ENCODE measurements around the gene TRPM2. TPM values are rescaled to one million over a fixed set of nuclear protein-coding genes. Genes with fewer than 3 reads are reported as not detected.

Gene TRPM2
- total RNA-seq, 1 donor from 2014 or later = 0.52 TPM

- H3K4me3 ChIP-seq (ENCODE audit: low read depth, low read length) = no peak overlapping the region
- no peak for TF ChIP-seq CTCF (conservative IDR thresholded peaks at IDR 0.05; ENCODE audit: low read depth, low read length)
- no peak for DNase-seq (ENCODE audit: low read depth)
Measured at GRCh38 chr21:44365251-44365966, 12.0 kb downstream of the TRPM2 start.

DNA sequence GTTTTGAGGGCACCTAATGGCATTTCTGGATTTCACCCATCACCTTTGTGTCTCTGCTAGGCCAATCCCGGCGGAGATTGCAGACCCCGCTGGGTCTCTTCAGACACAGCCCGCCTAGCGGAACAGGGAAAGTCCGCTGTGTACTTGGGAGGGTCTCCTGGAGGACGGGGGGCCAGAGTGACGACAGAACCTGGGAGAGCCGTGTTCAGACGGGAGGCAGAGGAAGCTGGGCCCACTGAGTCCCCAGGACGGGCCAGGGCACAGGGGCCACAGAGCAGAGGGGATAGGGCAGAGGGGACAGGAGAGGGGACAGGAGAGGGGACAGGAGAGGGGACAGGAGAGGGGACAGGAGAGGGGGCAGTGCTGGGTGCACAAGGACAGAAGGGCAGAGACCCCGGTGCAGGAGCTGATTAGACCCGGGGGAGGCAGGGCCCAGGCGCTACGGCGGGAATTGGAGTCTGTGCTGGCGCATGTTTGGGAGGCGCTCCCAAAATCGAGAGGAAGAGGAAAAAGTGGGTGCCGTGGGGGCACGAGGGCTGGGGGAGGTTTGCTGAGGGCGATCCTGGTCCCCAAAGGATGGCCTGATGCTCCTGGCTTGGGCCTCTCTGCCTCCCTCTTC lies 12.7 kb downstream of the TRPM2 start:
- no peak for TF ChIP-seq CTCF (conservative IDR thresholded peaks at IDR 0.05; ENCODE audit: low read depth, low read length)
- no peak for DNase-seq (ENCODE audit: low read depth)
- no peak overlapping the region for H3K4me3 ChIP-seq (ENCODE audit: low read depth, low read length)

DNA sequence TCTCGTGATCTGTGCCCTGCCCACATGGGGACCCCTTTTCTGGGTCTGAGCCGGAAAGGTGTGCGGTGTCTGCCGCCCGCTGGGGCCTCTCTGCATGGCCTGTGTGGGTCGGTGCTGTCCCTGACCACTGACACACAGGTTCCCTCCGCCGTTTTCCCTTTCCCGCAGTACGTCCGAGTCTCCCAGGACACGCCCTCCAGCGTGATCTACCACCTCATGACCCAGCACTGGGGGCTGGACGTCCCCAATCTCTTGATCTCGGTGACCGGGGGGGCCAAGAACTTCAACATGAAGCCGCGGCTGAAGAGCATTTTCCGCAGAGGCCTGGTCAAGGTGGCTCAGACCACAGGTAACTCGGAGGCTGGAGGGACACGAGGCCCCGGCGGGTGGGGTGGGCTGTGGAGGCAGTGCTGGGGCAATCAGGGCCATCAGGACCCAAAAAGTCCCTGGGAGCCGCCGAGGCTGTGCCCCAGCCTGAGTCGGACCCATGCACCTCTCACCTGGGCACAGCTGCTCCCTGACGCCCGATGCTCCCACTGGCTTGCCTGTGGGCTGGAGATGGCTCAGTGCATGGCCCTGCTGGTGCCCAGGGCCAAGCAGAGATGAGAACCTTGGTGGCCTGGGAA lies 13.3 kb downstream of the TRPM2 start:
- H3K4me3 ChIP-seq (ENCODE audit: low read depth, low read length) = no peak overlapping the region
- TF ChIP-seq CTCF (conservative IDR thresholded peaks at IDR 0.05; ENCODE audit: low read depth, low read length) = no peak
- no peak for DNase-seq (ENCODE audit: low read depth)

DNA sequence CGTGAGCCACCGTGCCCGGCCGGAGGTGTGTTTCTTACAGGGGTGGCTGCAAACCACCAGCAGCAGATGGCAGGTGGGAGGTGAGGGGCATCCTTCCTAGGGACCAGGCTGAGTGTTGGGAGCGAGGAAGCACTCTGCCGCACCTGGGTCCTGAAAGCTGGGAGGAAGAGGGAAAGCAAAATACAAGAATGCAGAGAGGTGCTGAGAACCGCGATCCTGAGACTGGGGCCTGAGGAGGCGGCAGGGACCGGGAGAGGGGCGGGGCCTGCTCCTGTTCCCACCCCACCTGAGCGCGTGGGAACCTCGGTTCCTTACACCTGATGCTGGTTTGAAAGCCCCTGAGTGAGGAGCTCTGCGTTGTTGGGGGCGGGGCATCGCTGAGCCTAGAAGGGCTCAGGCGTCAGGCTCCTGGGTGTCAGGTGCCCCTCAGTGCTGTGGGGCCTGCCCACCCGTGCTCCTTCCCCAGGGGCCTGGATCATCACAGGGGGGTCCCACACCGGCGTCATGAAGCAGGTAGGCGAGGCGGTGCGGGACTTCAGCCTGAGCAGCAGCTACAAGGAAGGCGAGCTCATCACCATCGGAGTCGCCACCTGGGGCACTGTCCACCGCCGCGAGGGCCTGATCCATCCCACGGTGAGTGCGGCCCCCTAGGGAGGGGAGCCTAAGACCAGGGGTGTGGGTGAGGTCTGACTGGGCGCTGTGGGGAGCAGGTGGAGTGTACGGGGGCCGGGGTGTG lies 15.5 kb downstream of the TRPM2 start:
- H3K4me3 ChIP-seq (ENCODE audit: low read depth, low read length) = no peak overlapping the region
- no peak for TF ChIP-seq CTCF (conservative IDR thresholded peaks at IDR 0.05; ENCODE audit: low read depth, low read length)

DNA sequence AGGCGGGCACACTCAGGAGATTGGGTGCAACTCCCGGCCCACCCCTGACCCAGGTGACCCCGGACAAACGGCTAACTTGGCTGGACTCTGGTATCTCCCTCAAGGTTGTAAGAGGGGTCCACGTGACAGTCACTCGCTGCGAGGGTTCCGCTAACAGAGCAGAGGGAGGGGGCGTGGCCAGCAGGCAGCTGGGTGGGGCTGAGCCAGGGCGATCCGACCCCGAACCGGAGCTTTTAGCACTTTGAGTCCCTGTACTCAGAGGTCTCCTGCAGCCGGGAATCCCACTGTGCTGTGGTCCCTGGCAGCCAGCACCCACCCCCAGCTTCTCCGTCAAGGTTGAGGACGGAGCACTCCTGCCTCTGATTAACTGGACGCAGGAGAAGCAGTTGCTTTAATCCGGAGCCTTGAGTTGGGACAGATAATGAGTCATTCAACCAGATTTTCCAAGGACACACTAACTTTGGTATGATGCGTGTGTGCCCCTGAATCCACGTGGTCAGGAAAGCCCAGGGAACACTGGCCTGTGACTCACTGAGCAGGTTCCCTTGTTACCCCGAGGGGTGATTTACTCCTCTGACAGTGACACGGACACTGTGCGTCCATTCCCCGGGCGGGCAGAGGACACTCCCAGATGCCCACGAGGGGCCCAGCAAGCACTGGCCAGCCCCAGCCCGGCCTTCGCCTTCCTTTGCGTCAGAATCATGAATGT lies 16.8 kb downstream of the TRPM2 start:
- peak overlapping the region; percentile 21 for H3K4me3 ChIP-seq (ENCODE audit: low read depth, low read length)
- peak; percentile 27 for DNase-seq (ENCODE audit: low read depth)
- TF ChIP-seq CTCF (conservative IDR thresholded peaks at IDR 0.05; ENCODE audit: low read depth, low read length) = no peak

More for the DNA sequence above, 15.5 kb downstream of the TRPM2 start:
- no peak for DNase-seq (ENCODE audit: low read depth)

- no peak for DNase-seq (ENCODE audit: low read depth)
- H3K4me3 ChIP-seq (ENCODE audit: low read depth, low read length) = no peak overlapping the region
- no peak for TF ChIP-seq CTCF (conservative IDR thresholded peaks at IDR 0.05; ENCODE audit: low read depth, low read length)
Measured at GRCh38 chr21:44370786-44371410, 17.5 kb downstream of the TRPM2 start.

Measured in epithelial cell of proximal tubule (primary cell).